Measurements from ENCODE around the gene ATP6V1F.

ATP6V1F gene

GRCh38 chr7:128874140-128875031 is 11.7 kb downstream of the ATP6V1F start:
- Histone ChIP-seq H3K79me2 (ENCODE audit: low read length) (no peaks in the 10 kb centered on the region), H3K9ac (ENCODE audit: low read length) (no peak overlapping the region), H3K4me2 (ENCODE audit: low read length) (no peak overlapping the region), H3K27me3 (ENCODE audit: low read depth, low read length) (no peaks in the 10 kb centered on the region), H3K27ac (ENCODE audit: low read length) (no peak overlapping the region), H3K9me3 (ENCODE audit: insufficient read depth, low read length) (no peaks in the 10 kb centered on the region), H4K20me1 (ENCODE audit: insufficient read depth, low read length) (no peaks in the 10 kb centered on the region), H3K4me1 (ENCODE audit: low read length) (no peaks in the 10 kb centered on the region), H2AFZ (ENCODE audit: low read depth, low read length) (no peak overlapping the region), H3K36me3 (replicated peaks; ENCODE audit: low read depth, low read length) (no peaks in the 10 kb centered on the region), H3K4me3 (ENCODE audit: low read length) (no peak overlapping the region)
- TF ChIP-seq, protein P1, sequence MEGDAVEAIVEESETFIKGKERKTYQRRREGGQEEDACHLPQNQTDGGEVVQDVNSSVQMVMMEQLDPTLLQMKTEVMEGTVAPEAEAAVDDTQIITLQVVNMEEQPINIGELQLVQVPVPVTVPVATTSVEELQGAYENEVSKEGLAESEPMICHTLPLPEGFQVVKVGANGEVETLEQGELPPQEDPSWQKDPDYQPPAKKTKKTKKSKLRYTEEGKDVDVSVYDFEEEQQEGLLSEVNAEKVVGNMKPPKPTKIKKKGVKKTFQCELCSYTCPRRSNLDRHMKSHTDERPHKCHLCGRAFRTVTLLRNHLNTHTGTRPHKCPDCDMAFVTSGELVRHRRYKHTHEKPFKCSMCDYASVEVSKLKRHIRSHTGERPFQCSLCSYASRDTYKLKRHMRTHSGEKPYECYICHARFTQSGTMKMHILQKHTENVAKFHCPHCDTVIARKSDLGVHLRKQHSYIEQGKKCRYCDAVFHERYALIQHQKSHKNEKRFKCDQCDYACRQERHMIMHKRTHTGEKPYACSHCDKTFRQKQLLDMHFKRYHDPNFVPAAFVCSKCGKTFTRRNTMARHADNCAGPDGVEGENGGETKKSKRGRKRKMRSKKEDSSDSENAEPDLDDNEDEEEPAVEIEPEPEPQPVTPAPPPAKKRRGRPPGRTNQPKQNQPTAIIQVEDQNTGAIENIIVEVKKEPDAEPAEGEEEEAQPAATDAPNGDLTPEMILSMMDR (IDR thresholded peaks at IDR 0.05; ENCODE audit: low read depth, low read length) = no peak
- TF ChIP-seq EZH2phosphoT487 (IDR thresholded peaks at IDR 0.05; ENCODE audit: low read depth) = no peak

GRCh38 chr7:128875523-128875948 is 12.9 kb downstream of the ATP6V1F start:
- Histone ChIP-seq H3K27me3 (ENCODE audit: low read depth, low read length) (no peaks in the 10 kb centered on the region), H3K27ac (ENCODE audit: low read length) (no peak overlapping the region), H3K4me1 (ENCODE audit: low read length) (no peaks in the 10 kb centered on the region), H3K9me3 (ENCODE audit: insufficient read depth, low read length) (no peaks in the 10 kb centered on the region), H4K20me1 (ENCODE audit: insufficient read depth, low read length) (no peaks in the 10 kb centered on the region), H3K4me3 (ENCODE audit: low read length) (no peak overlapping the region), H2AFZ (ENCODE audit: low read depth, low read length) (no peak overlapping the region), H3K36me3 (replicated peaks; ENCODE audit: low read depth, low read length) (no peaks in the 10 kb centered on the region), H3K79me2 (ENCODE audit: low read length) (no peaks in the 10 kb centered on the region), H3K4me2 (ENCODE audit: low read length) (no peak overlapping the region), H3K9ac (ENCODE audit: low read length) (no peak overlapping the region)
- TF ChIP-seq, protein P1 (IDR thresholded peaks at IDR 0.05; ENCODE audit: low read depth, low read length) = no peak
- TF ChIP-seq EZH2phosphoT487 (IDR thresholded peaks at IDR 0.05; ENCODE audit: low read depth) = no peak

- Histone ChIP-seq H3K4me1 (ENCODE audit: low read length) (no peaks in the 10 kb centered on the region), H3K4me2 (ENCODE audit: low read length) (no peak overlapping the region)
- TF ChIP-seq, protein P1 (IDR thresholded peaks at IDR 0.05; ENCODE audit: low read depth, low read length) = no peak
- no peak for TF ChIP-seq EZH2phosphoT487 (IDR thresholded peaks at IDR 0.05; ENCODE audit: low read depth)
Measured at GRCh38 chr7:128876127-128876526, 13.5 kb downstream of the ATP6V1F start.

DNA sequence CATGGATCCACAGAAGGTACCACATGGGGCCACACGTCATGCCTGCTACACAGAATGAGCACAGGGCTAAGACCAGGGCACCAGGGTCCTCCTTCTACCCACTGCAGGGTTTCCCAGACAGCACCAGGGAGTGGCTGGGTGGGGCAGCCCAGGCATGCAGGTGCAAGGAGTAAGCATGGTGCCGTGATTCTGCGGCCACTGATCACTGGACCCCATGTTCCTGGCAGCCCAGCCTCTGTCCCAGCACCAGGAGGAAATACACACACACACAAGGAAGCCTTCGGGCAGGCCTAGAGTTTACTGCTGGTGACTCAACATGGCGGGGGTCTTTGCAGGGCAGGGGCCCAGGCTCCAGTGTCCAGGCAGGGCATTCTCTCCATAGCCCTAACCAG is 13.9 kb downstream of the ATP6V1F start:
- Histone ChIP-seq H3K9me3 (ENCODE audit: insufficient read depth, low read length) (no peaks in the 10 kb centered on the region), H2AFZ (ENCODE audit: low read depth, low read length) (no peak overlapping the region), H3K79me2 (ENCODE audit: low read length) (no peaks in the 10 kb centered on the region), H3K4me1 (ENCODE audit: low read length) (no peaks in the 10 kb centered on the region), H3K9ac (ENCODE audit: low read length) (no peak overlapping the region), H3K27ac (ENCODE audit: low read length) (no peak overlapping the region), H4K20me1 (ENCODE audit: insufficient read depth, low read length) (no peaks in the 10 kb centered on the region), H3K36me3 (replicated peaks; ENCODE audit: low read depth, low read length) (no peaks in the 10 kb centered on the region), H3K4me3 (ENCODE audit: low read length) (no peak overlapping the region), H3K4me2 (ENCODE audit: low read length) (no peak overlapping the region), H3K27me3 (ENCODE audit: low read depth, low read length) (no peaks in the 10 kb centered on the region)
- no peak for TF ChIP-seq EZH2phosphoT487 (IDR thresholded peaks at IDR 0.05; ENCODE audit: low read depth)
- TF ChIP-seq, protein P1 (IDR thresholded peaks at IDR 0.05; ENCODE audit: low read depth, low read length) = no peak

More at GRCh38 chr7:128876127-128876526, 13.5 kb downstream of the ATP6V1F start:
- Histone ChIP-seq H3K79me2 (ENCODE audit: low read length) (no peaks in the 10 kb centered on the region), H3K27ac (ENCODE audit: low read length) (no peak overlapping the region), H3K9me3 (ENCODE audit: insufficient read depth, low read length) (no peaks in the 10 kb centered on the region), H4K20me1 (ENCODE audit: insufficient read depth, low read length) (no peaks in the 10 kb centered on the region), H3K9ac (ENCODE audit: low read length) (no peak overlapping the region), H3K36me3 (replicated peaks; ENCODE audit: low read depth, low read length) (no peaks in the 10 kb centered on the region), H3K4me3 (ENCODE audit: low read length) (no peak overlapping the region), H3K27me3 (ENCODE audit: low read depth, low read length) (no peaks in the 10 kb centered on the region), H2AFZ (ENCODE audit: low read depth, low read length) (no peak overlapping the region)
